ENCODE measurements around the gene INTS1. TPM values are rescaled to one million over a fixed set of nuclear protein-coding genes. Genes with fewer than 3 reads are reported as not detected.
A peak's percentile ranks its signal among the peaks of the same experiment; 100 is the strongest.

Gene INTS1
- polyA plus RNA-seq, 3 donors, result 5.5 to 64.3 (median 7.3) TPM

DNA sequence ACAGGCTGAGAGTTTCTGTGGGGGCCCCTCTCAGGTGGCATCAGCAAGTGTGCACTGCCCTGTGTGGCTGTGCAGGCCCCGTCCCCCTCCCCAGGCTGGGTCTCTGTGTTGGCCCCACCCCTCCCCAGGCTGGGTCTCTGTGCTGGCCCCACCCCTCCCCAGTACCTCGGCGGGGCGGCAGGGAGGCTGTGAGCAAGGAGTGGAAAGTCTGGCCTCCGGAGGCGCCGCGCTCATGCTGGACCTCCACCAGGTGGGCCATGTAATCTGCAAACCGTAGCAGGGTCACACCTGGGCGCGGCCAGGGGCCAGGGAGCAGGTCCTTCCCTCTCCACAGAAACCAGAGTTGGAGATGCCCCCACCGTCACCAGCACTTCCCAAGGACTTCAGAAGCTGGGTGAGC lies 23.5 kb downstream of the INTS1 start:
- Histone ChIP-seq H3K27me3 (ENCODE audit: control insufficient read depth in 2 of 2, insufficient read depth in 2 of 2, low read length in 2 of 2) (no peaks in the 10 kb centered on the region), H4K20me1 (ENCODE audit: insufficient read depth, low read length) (no peaks in the 10 kb centered on the region), H3K36me3 (replicated peaks in 1 of 2; ENCODE audit: control insufficient read depth in 1 of 2, insufficient read depth in 2 of 2, low read length in 2 of 2) (peaks cover 92 to 98% of the 10 kb centered on the region in 2 donors), H2AFZ (ENCODE audit: insufficient read depth, low read depth, low read length, poor library complexity, severe bottlenecking) (no peak overlapping the region), H3K79me2 (ENCODE audit: insufficient read depth, low read length) (no peaks in the 10 kb centered on the region), H3K9me3 (replicated peaks in 1 of 2; ENCODE audit: control insufficient read depth in 1 of 2, insufficient read depth in 1 of 2, low read length in 2 of 2) (no peaks in the 10 kb centered on the region), H3K4me2 (replicated peaks; ENCODE audit: extremely low read depth, low read length, poor library complexity, severe bottlenecking) (no peak overlapping the region), H3K9ac (ENCODE audit: insufficient read depth, low read length, poor library complexity, severe bottlenecking) (no peak overlapping the region), H3K4me1 (ENCODE audit: control insufficient read depth in 1 of 2, insufficient read depth in 2 of 2, low read length in 2 of 2) (no peaks in the 10 kb centered on the region), H3K27ac (ENCODE audit: low read depth in 1 of 2, low read length in 2 of 2) (no peak overlapping the region), H3K4me3 (replicated peaks in 1 of 3; ENCODE audit: low read depth in 2 of 3, low read length in 3 of 3) (no peak overlapping the region)
- H3K4me1 Mint-ChIP-seq, result no peaks in the 10 kb centered on the region
- no peak for DNase-seq
- H3K36me3 Mint-ChIP-seq, result peaks cover 45 to 76% of the 10 kb centered on the region in 2 donors
- H3K4me3 Mint-ChIP-seq, result no peak overlapping the region
- peaks cover 0 to 1% (median 0%) of the 10 kb centered on the region in 7 donors for H3K9me3 Mint-ChIP-seq
- peak overlapping the region in 1 of 7 donors; percentile 40 for H3K27ac Mint-ChIP-seq
- TF ChIP-seq, protein P1, sequence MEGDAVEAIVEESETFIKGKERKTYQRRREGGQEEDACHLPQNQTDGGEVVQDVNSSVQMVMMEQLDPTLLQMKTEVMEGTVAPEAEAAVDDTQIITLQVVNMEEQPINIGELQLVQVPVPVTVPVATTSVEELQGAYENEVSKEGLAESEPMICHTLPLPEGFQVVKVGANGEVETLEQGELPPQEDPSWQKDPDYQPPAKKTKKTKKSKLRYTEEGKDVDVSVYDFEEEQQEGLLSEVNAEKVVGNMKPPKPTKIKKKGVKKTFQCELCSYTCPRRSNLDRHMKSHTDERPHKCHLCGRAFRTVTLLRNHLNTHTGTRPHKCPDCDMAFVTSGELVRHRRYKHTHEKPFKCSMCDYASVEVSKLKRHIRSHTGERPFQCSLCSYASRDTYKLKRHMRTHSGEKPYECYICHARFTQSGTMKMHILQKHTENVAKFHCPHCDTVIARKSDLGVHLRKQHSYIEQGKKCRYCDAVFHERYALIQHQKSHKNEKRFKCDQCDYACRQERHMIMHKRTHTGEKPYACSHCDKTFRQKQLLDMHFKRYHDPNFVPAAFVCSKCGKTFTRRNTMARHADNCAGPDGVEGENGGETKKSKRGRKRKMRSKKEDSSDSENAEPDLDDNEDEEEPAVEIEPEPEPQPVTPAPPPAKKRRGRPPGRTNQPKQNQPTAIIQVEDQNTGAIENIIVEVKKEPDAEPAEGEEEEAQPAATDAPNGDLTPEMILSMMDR (IDR thresholded peaks at IDR 0.05), result no peak
- no peaks in the 10 kb centered on the region for H3K27me3 Mint-ChIP-seq (ENCODE audit: low read depth in 3 of 3)
- 100% methylated on average over 7 of the region's 12 CpGs for WGBS (ENCODE audit: insufficient coverage)
- intact Hi-C loops (cut with micrococcal nuclease), result no loop called here

DNA sequence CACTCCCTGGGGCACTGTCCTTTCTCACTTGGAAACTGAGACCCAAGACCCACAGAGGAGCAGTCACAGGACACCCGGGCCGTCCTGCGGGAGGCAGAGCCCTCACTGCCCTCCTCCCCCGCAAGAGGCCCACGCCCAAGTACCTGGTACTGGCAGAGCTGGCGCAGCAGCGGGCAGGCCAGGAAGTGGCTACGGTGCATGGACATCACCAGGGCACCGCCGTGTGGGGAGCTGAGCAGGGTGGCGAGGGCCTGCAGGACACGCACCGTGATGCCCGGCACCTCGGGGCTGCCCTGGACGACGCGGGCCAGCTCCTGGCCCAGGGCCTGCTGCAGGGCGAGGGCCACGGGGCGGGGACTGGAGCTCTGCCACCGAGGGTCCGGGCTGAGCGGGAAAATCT lies 24.9 kb downstream of the INTS1 start:
- no peak overlapping the region for H3K27ac ChIP-seq (ENCODE audit: low read depth in 1 of 2, low read length in 2 of 2)
- H3K9me3 Mint-ChIP-seq, result peaks cover 0 to under 1% (median 0%) of the 10 kb centered on the region in 7 donors
- H3K4me1 Mint-ChIP-seq, result no peaks in the 10 kb centered on the region
- no peak overlapping the region for H3K4me2 ChIP-seq (replicated peaks; ENCODE audit: extremely low read depth, low read length, poor library complexity, severe bottlenecking)
- H3K4me3 ChIP-seq (replicated peaks in 1 of 3; ENCODE audit: low read depth in 2 of 3, low read length in 3 of 3), result no peak overlapping the region
- H3K79me2 ChIP-seq (ENCODE audit: insufficient read depth, low read length), result no peaks in the 10 kb centered on the region
- peaks cover 41 to 79% of the 10 kb centered on the region in 2 donors for H3K36me3 Mint-ChIP-seq
- no peaks in the 10 kb centered on the region for H3K4me1 ChIP-seq (ENCODE audit: control insufficient read depth in 1 of 2, insufficient read depth in 2 of 2, low read length in 2 of 2)
- no peak overlapping the region for H2AFZ ChIP-seq (ENCODE audit: insufficient read depth, low read depth, low read length, poor library complexity, severe bottlenecking)
- no peak overlapping the region for H3K9ac ChIP-seq (ENCODE audit: insufficient read depth, low read length, poor library complexity, severe bottlenecking)
- no peaks in the 10 kb centered on the region for H3K27me3 ChIP-seq (ENCODE audit: control insufficient read depth in 2 of 2, insufficient read depth in 2 of 2, low read length in 2 of 2)
- H3K36me3 ChIP-seq (replicated peaks in 1 of 2; ENCODE audit: control insufficient read depth in 1 of 2, insufficient read depth in 2 of 2, low read length in 2 of 2), result peaks cover 93 to 99% of the 10 kb centered on the region in 2 donors
- H3K27ac Mint-ChIP-seq, result no peak overlapping the region
- TF ChIP-seq, protein P1 (IDR thresholded peaks at IDR 0.05), result no peak
- no peak for DNase-seq
- intact Hi-C loops (cut with micrococcal nuclease), result no loop called here
- peaks cover 5% of the 10 kb centered on the region for H4K20me1 ChIP-seq (ENCODE audit: insufficient read depth, low read length)
- no peaks in the 10 kb centered on the region for H3K9me3 ChIP-seq (replicated peaks in 1 of 2; ENCODE audit: control insufficient read depth in 1 of 2, insufficient read depth in 1 of 2, low read length in 2 of 2)
- no peak overlapping the region for H3K4me3 Mint-ChIP-seq
- peaks cover 0 to 2% (median 0%) of the 10 kb centered on the region in 3 donors for H3K27me3 Mint-ChIP-seq (ENCODE audit: low read depth in 3 of 3)
- WGBS (ENCODE audit: insufficient coverage), result 94% methylated on average over 24 of the region's 24 CpGs
